Activated CD8-positive, alpha-beta memory T cell treated with anti-CD3 and anti-CD28 coated beads, Interleukin-2, amount 50 U/mL, for 24 hours (primary cell): Measurements from ENCODE around the gene INPP5E.

Source experiments
- DNase-seq: peaks from one replicate; pipeline ENCODE4 v3.0.0-alpha.2; 2020; ENCODE audit errors: extremely low read depth

The INPP5E gene

GRCh38 chr9:136445799-136446198 is 6.2 kb upstream of the INPP5E start:
- DNase-seq: no peak

GRCh38 chr9:136444102-136444501 is 4.5 kb upstream of the INPP5E start:
- no peak for DNase-seq

- DNase-seq: no peak
Measured at GRCh38 chr9:136443687-136444086, 4.0 kb upstream of the INPP5E start.

GRCh38 chr9:136443087-136443486 is 3.4 kb upstream of the INPP5E start:
- no peak for DNase-seq

GRCh38 chr9:136442265-136442664 is 2.6 kb upstream of the INPP5E start:
- no peak for DNase-seq

- DNase-seq: no peak
Measured at GRCh38 chr9:136441681-136442245, 2.1 kb upstream of the INPP5E start.

GRCh38 chr9:136441191-136441680 is 1.6 kb upstream of the INPP5E start:
- DNase-seq: no peak

- peak; percentile 10 for DNase-seq
Measured at GRCh38 chr9:136438548-136439480, 831 bp downstream of the INPP5E start.

- no peak for DNase-seq
Measured at GRCh38 chr9:136437839-136438547, 1.7 kb downstream of the INPP5E start.

- DNase-seq: no peak
Measured at GRCh38 chr9:136437430-136437829, 2.2 kb downstream of the INPP5E start.

GRCh38 chr9:136436055-136436634 is 3.5 kb downstream of the INPP5E start:
- no peak for DNase-seq

- no peak for DNase-seq
Measured at GRCh38 chr9:136434580-136435169, 5.0 kb downstream of the INPP5E start.

- no peak for DNase-seq
Measured at GRCh38 chr9:136433849-136434579, 5.6 kb downstream of the INPP5E start.

- no peak for DNase-seq
Measured at GRCh38 chr9:136433043-136433715, 6.5 kb downstream of the INPP5E start.

GRCh38 chr9:136432591-136432990 is 7.1 kb downstream of the INPP5E start:
- no peak for DNase-seq

- no peak for DNase-seq
Measured at GRCh38 chr9:136431782-136432350, 7.8 kb downstream of the INPP5E start.

GRCh38 chr9:136430588-136431234 is 8.9 kb downstream of the INPP5E start:
- DNase-seq: no peak

- no peak for DNase-seq
Measured at GRCh38 chr9:136429683-136430491, 9.8 kb downstream of the INPP5E start.
